ENCODE measurements around the gene ZNF776.

- no peak for TF ChIP-seq POLR2AphosphoS5 (IDR thresholded peaks at IDR 0.05)
- no peak for TF ChIP-seq CTCF (IDR thresholded peaks at IDR 0.05)
- TF ChIP-seq POLR2A (IDR thresholded peaks at IDR 0.05; ENCODE audit: low read depth) = no peak
These were observed 40.3 kb downstream of the ZNF776 start for GRCh38 chr19:57786906-57787305.
